ENCODE measurements around the gene PPBP.

PPBP gene

DNA sequence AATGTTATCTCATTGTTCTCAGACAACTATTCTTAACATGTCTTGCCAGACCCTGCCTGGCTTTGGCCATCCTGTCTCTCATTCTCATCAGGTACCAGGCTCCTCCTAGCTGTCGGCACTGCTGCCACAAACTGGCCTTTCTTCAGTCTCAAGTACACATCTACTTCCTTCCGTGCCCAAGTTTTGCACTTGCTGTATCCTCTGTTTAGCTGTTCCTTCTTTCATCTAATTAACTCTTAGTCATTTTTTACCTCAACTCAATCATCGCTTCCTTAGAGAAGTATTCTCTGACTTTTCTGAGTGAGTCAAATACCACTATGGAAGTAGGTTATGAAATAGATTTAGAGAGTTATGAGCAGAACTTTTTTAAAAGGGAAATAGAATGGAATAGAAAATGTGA lies 30.8 kb upstream of the PPBP start:
- Histone ChIP-seq H3K4me3 (ENCODE audit: insufficient read depth, low read length, poor library complexity, severe bottlenecking) (no peak overlapping the region), H3K9me2 (replicated peaks; ENCODE audit: insufficient read depth, low read length) (no peaks in the 10 kb centered on the region), H3F3A (ENCODE audit: insufficient read depth) (no peaks in the 10 kb centered on the region), H2AFZ (ENCODE audit: low read depth, low read length, severe bottlenecking) (no peak overlapping the region), H3K27me3 (ENCODE audit: low read length) (no peaks in the 10 kb centered on the region), H3K79me2 (ENCODE audit: insufficient read depth, low read length) (no peaks in the 10 kb centered on the region), H3K9ac (ENCODE audit: low read length) (no peak overlapping the region), H3K4me2 (ENCODE audit: low read depth, low read length, poor library complexity, severe bottlenecking) (no peak overlapping the region), H4K20me1 (ENCODE audit: low read depth, low read length) (no peaks in the 10 kb centered on the region), H3K36me3 (ENCODE audit: low read length) (no peaks in the 10 kb centered on the region), H3K9me3 (ENCODE audit: insufficient read depth, low read length) (no peaks in the 10 kb centered on the region), H3K27ac (ENCODE audit: low read depth, low read length) (no peak overlapping the region)
- TF ChIP-seq CTCF (IDR thresholded peaks at IDR 0.05; ENCODE audit: insufficient read depth, low read length, poor library complexity, severe bottlenecking): no peak
- no peak for TF ChIP-seq EZH2phosphoT487 (conservative IDR thresholded peaks at IDR 0.05; ENCODE audit: low read length)

- Histone ChIP-seq H3K79me2 (ENCODE audit: insufficient read depth, low read length) (no peaks in the 10 kb centered on the region), H3K9me2 (replicated peaks; ENCODE audit: insufficient read depth, low read length) (no peaks in the 10 kb centered on the region), H3K27me3 (ENCODE audit: low read length) (no peaks in the 10 kb centered on the region), H3K4me3 (ENCODE audit: insufficient read depth, low read length, poor library complexity, severe bottlenecking) (no peak overlapping the region), H3K36me3 (ENCODE audit: low read length) (no peaks in the 10 kb centered on the region), H3F3A (ENCODE audit: insufficient read depth) (no peaks in the 10 kb centered on the region), H3K9ac (ENCODE audit: low read length) (no peak overlapping the region), H3K4me2 (ENCODE audit: low read depth, low read length, poor library complexity, severe bottlenecking) (no peak overlapping the region), H4K20me1 (ENCODE audit: low read depth, low read length) (no peaks in the 10 kb centered on the region), H2AFZ (ENCODE audit: low read depth, low read length, severe bottlenecking) (no peak overlapping the region), H3K9me3 (ENCODE audit: insufficient read depth, low read length) (no peaks in the 10 kb centered on the region), H3K27ac (ENCODE audit: low read depth, low read length) (no peak overlapping the region)
- TF ChIP-seq EZH2phosphoT487 (conservative IDR thresholded peaks at IDR 0.05; ENCODE audit: low read length) (no peak), CTCF (IDR thresholded peaks at IDR 0.05; ENCODE audit: insufficient read depth, low read length, poor library complexity, severe bottlenecking) (no peak)
These were observed 30.1 kb upstream of the PPBP start for GRCh38 chr4:74018116-74018515.

- Histone ChIP-seq H3F3A (ENCODE audit: insufficient read depth) (no peaks in the 10 kb centered on the region), H3K9ac (ENCODE audit: low read length) (no peak overlapping the region), H3K27ac (ENCODE audit: low read depth, low read length) (no peak overlapping the region), H3K4me2 (ENCODE audit: low read depth, low read length, poor library complexity, severe bottlenecking) (no peak overlapping the region), H4K20me1 (ENCODE audit: low read depth, low read length) (no peaks in the 10 kb centered on the region), H3K27me3 (ENCODE audit: low read length) (no peaks in the 10 kb centered on the region), H3K4me3 (ENCODE audit: insufficient read depth, low read length, poor library complexity, severe bottlenecking) (no peak overlapping the region), H3K9me3 (ENCODE audit: insufficient read depth, low read length) (no peaks in the 10 kb centered on the region), H3K9me2 (replicated peaks; ENCODE audit: insufficient read depth, low read length) (no peaks in the 10 kb centered on the region), H3K36me3 (ENCODE audit: low read length) (no peaks in the 10 kb centered on the region), H3K79me2 (ENCODE audit: insufficient read depth, low read length) (no peaks in the 10 kb centered on the region), H2AFZ (ENCODE audit: low read depth, low read length, severe bottlenecking) (no peak overlapping the region)
- TF ChIP-seq EZH2phosphoT487 (conservative IDR thresholded peaks at IDR 0.05; ENCODE audit: low read length): no peak
- TF ChIP-seq CTCF (IDR thresholded peaks at IDR 0.05; ENCODE audit: insufficient read depth, low read length, poor library complexity, severe bottlenecking): no peak
These were observed 28.1 kb upstream of the PPBP start for GRCh38 chr4:74016068-74016467.
